ENCODE measurements around the gene MAML3.

Gene MAML3

DNA sequence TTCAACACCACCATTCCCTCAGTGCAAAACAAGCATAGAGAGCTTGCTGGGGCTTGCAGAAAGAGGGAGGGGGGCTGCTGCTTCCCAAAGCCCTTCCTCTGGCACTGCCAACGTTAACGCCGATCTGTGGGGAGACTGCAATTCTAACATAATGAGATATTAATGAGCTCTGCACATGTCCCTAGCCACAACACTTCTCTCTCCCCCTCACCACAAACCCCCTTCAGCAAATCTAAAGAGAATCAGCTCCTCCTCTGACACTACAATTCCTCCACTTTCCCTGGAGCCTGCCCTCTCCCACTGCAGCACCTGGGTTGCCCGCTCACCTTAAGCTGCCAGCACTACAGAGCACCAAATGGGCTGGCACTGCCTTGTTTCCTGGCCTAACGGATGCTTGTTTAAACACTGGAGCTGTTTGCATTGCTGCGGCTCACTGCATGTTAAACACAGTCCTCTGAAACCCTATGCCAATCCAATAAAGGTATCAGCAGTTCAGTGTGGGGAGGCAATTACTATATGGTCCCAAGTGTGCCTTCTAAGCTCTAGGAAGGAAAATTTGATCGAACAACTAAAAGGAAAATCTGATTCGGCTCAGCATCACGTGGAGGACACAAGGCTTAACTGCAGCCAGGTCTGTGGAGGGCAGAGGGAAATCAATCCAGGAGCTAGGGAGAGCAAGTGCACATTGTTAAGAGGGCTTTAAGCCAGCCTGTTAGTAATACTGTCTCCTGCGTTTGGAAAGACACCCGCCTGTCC lies 232.4 kb downstream of the MAML3 start:
- no peak for DNase-seq (ENCODE audit: low spot score)

DNA sequence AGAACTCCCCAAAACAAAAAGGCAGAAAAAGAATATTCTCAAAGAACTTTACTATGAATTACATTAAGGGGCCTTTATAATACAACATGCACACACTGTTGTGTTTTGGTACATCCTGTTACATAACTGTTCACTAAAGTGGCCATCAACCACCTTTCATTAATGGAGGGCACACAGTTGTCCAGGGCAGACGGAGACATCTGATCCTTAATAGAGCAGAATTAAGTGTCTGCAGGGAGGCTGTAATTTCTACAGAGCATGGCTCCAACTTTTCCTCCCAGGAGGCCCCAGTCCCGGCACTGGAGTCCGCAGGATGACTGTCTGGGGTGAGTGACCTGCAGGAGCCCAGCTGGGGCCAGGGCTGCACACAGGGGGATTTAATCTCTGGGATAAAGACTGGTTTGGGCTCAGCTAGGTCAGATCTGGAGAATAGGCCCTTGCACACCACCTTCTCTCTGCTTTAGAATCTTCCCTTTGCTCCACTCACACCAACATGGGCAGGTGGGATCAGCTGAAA lies 233.4 kb downstream of the MAML3 start:
- no peak for DNase-seq (ENCODE audit: low spot score)

DNA sequence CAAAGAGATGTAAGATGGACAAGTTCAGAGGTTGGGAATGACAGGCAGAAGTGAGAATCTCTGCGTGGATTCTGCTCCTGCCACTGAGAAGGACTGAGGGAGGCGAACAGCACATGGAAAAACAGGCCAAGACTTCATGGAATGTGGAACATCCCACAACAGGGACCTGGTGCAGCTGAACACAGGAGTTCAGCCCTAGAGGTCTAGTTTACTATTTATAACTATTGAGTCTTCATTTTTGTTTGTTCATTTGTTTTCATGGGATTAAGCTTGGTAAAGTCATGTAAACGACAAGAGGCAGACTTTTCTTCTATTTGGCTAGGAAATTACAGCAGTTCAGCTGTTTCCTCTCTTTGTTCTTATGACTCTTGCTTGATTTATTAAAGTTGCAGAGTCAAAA lies 234.5 kb downstream of the MAML3 start:
- DNase-seq (ENCODE audit: low spot score): no peak

DNA sequence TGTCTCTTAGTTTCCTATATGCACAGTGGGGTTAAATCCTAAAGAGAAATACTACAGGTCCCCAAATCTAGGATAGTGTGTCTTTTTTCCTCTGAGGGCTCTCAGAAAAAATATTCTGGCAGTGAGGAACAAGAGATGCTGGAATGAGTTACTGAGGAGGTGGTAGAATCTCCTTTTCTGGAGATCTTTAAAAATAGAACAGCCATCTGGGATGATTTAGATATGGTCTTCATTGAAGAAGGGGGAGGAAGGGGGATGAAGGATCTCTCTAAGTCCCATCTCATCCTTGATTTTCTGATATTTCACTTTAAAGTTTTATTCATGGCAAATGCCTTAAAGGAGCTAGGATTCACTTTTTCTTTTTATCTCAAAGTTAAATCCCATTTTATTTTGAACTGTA lies 235.0 kb downstream of the MAML3 start:
- no peak for DNase-seq (ENCODE audit: low spot score)

DNA sequence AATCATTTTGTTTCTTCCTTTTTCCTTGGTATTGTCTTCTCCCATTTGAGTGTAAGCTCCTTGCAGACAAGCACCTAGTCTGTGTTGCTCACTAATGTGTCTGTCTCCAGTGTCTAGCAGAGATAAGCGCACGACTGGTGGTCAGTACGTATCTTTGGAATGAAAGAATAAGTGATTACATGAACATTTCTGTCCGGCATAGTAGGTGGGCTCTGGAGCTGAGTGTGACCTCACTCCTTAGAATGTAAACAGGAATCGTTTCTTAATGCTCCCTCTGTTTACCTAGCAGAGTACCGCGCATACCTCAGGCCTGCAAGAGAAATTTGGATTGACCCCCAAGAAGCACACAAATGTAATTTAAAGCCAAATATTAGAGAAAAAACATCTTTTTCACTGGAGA lies 235.4 kb downstream of the MAML3 start:
- DNase-seq (ENCODE audit: low spot score): no peak

DNA sequence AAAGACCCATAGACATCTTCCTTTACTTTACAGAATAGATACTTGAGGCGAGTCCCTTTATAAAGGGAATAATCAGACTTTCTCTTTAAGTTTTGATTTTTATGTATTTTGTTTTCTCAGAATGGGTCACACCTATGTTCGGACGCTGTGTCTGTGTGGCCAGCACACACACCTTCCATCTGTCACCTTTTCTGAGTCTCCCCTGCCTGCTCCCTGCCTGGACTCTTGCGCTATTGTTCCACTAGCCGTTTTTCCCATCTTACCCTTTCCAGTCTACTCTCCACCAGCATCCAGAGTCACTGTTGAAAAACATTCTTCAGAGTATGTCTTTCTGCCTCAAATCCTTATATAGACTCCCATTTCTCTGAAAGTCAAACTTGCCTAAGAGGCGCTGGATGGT lies 236.1 kb downstream of the MAML3 start:
- no peak for DNase-seq (ENCODE audit: low spot score)

DNA sequence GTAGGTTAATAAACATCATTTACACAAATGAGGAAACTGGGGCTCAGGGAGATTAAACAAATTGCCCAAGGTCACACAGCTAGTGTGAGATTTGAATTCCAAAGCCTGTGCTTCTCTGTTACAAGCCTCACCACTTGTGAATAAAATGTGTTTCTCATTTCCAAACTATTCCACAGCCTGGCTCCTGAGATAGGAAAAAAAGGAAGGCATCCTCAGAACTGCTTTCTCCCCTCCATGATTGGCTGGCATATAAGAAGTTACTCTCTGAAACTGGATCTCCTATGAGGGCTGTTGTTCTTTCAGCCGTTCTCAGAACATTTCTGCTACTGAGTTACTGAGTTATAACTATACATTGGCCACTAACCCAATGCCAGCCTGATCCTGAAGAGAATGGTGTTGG lies 237.9 kb downstream of the MAML3 start:
- no peak for DNase-seq (ENCODE audit: low spot score)

DNA sequence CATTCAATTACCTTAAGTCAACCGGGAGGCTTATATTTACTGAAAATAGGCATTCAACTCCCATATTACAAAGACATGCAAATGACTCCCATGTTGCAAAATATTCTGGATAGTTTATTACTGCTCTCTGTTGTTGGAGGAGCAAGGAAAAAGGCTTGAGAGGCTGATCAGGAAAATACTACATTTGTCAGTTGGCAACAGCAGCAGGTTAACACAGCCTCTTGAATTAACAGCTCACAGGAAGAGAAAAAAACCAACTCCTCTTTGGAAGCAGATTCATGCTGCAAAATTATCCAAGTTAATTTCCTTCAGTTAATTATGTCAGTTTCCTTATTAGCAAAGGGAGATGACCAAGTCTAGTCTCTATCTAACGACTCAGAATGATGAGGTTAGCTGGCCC lies 238.9 kb downstream of the MAML3 start:
- DNase-seq (ENCODE audit: low spot score): no peak

DNA sequence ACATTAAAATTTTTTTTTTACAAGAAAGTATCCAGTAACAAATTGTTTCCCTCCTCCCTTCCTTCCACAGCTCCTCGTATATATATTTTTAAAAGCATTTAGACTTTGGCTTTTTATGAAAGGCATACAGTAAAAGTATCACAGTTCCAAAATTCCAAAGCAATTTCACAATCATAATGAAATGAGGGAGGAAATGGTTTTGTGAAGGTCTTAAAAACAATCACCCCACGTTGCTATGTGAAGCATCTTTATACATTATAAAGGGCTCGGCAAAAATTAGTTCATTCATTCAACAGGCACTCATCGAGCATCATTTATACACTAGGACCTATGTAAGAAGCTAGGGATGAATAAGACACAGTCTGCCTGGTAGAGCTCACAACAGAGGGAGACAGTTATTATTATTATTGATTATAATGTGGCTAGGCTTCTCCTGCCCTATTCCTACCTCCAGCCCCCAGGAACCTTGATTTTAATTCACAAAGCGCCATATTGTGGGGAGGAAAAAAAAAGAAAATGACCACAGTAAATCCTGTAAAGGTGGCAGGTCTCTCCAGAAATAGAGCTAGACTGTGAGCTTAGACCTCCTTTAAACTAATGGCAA lies 239.9 kb downstream of the MAML3 start:
- DNase-seq (ENCODE audit: low spot score): no peak

DNA sequence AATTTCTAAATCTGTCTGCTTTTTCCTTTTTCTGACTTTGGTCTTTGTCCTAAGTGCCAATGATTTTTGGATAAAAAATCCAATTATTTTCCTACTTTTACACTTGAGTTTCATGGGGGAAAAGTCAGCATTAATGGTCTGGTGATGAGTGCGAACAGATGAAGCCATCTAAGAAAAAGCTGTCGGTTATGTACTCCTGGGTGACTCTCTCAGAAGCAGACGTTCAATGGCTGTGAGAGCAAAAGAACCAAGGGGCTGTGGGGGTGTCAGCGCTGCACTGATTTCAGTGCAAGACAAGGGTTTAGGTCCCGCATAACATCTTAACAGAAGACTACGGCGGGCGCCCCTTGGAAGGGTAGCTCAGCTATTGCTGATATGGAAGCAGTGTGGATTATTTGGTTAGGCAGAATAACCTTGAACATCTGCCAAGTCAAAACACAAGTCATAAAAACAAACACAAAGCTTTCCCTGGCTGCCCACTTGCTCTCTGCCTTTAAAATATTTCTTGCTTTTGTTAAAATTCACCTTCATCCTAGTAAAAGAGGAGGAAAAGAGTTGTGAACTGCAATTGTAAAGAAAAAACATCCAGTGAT lies 240.5 kb downstream of the MAML3 start:
- no peak for DNase-seq (ENCODE audit: low spot score)

DNA sequence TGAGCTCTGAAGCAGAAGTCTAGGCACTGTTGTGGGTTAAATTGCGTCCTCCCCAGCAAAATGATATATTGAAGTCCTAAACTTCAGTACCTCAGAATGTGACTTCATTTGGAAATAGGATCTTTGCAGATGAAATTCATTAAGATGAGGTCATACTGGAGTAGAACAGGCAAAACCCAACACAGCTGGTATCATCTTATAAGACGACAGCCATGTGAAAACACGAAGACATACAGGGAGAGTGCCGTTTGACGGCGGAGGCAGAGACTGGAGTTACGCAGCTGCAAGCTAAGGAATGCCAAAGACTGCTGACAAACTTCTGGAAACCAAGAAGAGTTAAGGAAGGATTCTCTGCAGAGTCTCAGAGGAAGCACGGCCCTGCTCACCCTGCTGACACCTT lies 241.5 kb downstream of the MAML3 start:
- no peak for DNase-seq (ENCODE audit: low spot score)

DNA sequence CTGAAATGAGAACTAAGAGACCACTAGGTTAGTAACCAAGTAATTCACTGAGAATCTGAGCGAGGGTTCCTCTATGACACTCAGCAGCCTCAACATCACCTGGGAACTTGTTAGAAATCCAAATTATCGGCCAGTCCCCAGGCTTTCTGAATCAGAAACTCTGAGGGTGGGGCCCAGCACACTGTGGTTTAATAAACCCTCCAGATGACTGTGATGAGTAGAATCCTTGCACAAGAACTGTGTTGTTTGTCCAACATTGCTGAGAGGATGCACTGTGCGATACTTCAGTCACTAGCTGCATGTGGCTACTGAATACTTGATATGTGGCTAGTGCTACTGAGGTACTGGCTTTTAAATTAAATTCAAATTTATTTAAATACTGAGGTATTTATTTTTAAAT lies 243.9 kb downstream of the MAML3 start:
- no peak for DNase-seq (ENCODE audit: low spot score)

DNA sequence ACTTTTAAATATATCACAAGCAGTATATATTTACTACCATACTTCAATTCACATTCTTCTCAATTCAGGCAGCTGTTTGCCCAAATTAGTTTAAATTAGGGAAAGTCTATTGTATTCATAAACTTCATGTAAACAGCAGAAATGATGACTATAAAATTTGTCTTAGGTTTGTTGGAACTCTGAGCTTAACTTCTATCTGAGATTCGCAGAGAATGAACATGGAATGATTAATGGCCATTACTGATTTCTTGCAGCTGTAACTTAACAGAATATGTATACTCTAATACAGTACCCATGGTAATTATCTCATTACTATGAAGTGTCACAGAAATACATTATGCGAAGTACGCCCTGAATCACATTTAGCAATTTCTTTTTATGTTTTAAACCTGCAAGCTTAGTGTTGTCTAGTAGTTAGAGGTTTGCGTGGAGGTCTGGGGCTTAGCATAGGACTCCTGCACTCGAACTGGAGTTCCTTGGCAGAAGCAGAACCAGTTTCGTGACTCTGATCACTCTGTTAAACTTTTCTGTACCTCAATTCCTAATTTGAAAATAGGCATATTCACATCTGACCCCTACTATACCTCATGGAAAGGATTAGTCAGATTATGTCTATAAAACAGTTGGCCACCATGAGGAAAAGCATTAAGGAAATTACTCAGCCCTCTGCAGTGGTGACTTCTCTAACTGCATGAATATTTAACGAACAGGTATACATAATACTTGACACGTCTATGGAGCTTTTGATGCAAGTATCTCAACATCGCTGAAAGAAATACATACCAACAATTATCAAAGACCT lies 245.1 kb downstream of the MAML3 start:
- no peak for DNase-seq (ENCODE audit: low spot score)

DNA sequence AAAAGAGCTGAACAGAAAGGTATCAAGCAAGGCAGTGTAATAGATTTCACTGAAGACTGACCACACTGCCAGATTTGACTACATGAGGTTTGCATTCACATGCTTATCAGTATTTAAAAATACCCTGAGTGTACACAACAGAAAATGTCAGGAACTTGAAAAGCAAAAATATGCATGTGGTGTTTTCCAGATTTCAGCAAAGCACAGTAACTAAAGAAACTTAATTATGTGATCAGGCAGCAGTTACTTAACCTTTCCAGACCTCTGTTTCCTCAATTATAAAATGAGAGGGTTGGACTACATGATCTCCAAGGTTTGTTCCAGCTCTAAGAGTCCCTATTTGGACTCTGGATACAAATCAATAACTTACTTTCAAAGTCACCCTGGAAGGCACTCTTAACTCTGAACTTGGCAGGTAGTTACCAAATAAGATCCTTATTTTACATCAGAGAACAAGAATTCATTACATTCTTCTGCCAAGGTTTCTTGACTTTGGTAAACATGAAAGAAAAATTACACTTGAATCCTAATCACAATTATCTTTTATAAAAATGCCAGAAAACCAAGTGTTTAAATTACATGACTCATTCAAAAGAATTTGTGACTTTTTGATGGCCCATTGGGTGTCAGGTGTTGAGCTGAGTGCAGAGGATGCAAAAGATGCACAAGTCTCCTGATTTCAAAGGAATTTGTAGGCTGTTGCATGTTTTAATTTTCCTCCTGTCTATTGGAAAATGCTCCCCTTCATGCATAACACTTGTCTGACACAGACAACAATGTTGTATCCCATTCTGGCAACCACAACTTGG lies 246.8 kb downstream of the MAML3 start:
- DNase-seq (ENCODE audit: low spot score): no peak

DNA sequence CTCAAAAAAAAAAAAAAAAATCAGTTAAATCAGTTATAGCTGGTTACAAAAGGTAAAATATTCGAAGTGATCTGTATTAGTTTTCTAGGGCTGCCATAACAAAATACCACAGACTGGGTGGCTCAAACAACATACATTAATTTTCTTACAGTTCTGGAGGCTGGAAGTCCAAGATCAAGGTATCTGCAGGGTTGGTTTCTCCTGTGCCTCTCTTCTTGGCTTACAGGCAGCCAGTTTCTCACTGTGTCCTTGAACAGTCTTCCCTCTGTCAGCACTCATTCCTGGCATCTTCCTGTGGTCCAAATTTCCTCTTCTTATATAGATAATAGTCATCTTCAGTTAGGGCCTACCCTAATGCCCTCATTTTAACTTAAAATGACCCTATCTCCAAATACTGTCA lies 248.5 kb downstream of the MAML3 start:
- no peak for DNase-seq (ENCODE audit: low spot score)

DNA sequence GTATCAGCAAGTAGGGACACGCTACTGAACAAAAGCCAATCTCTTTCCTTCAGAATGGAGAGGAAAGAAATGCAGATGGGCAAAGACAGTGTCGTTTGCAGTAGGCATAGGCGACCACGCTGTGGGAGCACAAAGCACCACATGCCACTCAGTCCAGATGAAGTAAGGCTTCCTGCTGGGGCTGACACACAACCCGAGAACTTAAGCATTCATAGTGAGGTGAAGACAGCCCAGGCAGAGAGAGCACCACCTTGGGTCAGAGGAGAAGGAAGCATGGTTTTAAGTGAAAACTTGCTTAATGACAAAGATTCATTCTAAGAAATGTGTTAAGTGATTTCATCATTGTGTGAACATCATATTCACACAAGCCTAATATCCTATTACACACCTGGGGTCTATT lies 249.6 kb downstream of the MAML3 start:
- no peak for DNase-seq (ENCODE audit: low spot score)

DNA sequence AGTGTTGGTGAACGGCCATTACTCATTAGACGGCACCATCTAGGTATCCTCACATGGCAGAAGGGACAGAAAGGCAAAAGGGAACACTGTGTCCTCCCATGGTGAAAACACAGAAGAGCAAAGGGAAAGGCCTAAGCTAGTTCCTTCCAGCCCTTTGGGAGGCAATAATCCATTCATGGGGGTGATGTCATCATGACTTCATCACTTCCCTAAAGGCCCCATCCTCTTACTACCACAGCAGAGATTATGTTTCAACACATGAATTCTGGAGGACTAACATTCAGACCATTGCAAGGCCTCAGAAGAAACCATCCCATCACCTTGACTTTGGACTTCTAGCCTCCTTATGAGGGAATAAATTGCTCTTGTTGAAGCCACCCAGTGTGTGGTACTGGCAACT lies 250.1 kb downstream of the MAML3 start:
- no peak for DNase-seq (ENCODE audit: low spot score)

DNA sequence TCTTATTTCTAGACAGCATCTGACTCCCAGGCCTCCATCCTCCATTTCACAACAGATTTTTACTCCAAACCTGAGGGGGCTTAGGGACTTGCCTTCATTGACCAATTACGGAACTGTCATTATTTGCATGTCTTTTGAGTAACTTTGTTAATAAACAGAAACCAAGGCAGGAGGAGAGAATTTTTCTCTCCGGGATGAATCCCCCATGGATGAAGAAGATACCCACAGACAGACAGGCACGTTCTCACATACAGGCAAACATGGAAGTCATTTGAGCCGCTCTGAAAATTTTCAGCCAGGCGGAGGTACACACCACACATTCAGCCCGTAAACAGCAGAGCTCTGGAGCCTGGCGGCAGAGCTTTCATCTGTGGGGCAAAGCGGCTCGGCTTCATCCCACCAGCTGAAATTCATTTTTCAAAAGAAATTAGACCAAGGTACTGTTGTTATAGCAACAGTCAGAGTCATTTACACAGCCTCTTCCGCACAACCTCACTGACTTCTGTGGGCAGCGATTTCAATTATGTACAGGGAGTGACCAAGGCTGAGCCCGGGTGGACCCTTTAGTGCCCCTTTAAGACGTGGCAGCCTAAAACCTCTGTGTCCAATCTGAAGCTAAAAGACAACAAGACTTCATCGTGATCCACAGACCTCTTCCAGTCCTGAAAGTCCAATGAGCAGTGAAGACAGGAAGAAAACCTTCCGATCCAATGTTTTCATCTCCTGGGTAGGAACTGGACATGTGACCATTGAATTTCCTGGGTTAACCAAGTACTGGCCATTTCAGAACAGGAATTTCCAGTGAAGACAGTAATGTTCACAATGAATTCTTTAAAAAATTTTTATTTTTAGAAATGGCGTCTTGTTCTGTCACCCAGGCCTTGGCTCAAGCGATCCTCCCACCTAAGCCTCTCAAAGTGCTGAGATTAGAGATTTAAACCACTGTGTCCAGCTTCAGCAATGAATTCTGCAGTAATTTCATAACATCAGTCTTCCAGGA lies 251.4 kb downstream of the MAML3 start:
- DNase-seq (ENCODE audit: low spot score): no peak

DNA sequence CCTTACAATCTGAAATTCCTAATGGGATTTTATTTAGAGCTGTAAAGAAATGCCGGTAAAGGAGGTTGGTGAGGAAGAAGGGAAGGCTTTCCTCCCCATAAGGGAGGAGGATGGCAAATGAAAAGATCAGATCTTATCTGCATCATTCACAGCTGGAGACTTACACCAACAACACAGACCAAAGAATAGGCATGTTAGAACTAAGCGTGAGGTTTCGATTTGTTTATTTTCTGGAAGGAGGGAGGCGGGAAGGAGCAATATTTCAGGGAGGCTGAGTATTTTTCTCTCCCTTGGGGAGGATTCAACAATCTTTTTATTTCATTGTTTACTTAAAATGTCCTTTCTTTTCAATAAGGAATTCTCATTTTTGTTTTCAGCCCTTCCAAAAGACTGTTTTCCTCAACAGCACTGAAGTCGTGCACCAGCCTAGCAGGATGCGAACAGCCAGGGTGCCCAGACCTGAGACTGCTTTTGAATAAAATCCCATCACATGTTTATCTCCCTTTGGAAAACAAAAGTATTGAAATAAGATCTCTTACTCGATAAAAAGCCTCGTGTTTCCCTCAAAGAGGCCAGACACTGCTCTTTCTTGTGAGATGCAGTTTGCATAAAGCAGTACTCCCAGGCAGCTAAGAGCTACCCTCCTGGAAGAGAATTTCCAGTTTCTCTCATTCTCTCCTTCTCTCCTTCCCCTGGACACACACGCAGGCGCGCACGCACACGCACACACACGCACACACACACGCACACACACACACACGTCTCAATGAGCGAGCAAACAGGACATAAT lies 252.3 kb downstream of the MAML3 start:
- no peak for DNase-seq (ENCODE audit: low spot score)

DNA sequence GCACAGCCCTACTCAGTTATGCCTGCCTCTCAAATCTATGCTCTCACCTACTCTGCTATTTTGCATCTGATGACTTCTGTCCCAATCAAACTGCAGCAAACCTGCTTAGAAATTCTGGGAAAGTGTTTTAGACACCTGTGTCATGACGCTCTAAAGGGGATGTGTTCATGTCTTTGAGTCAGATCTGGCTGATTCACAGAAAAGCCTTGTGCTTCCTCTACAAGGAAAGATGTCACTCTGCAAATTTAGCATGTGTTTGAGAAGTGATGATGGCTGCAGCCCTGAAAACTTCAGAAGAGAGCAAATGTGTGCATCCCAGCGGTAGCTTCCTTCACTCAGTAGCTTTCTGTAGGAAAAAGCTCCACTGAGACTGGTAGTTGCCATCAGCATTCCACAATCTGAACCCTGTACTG lies 253.0 kb downstream of the MAML3 start:
- DNase-seq (ENCODE audit: low spot score): no peak

Data from left forelimb (tissue), 1 donor.